GM23248 (cell line): Measurements from ENCODE around the gene RNF214. TPM values are rescaled to one million over a fixed set of nuclear protein-coding genes. Genes with fewer than 3 reads are reported as not detected.
A peak's percentile ranks its signal among the peaks of the same experiment; 100 is the strongest.
"Not testable (repeated sequence)": the region's sequence is repeated elsewhere in the genome, so short reads cannot be mapped to it uniquely, and the experiment has no call there.

Experiments
- DNase-seq: peaks from one replicate; pipeline ENCODE4 v3.0.0-alpha.2; 2015
- H2AFZ ChIP-seq: fragments of 200-600 bp; sonication (generic); 2 replicates; pipeline ENCODE4 v1.6.1; 2016; ENCODE audit warnings: antibody characterized with exemption
- H3F3A ChIP-seq: fragments of 200-600 bp; sonication (generic); 2 replicates; pipeline ENCODE4 v1.6.1; 2016; ENCODE audit warnings: mild to moderate bottlenecking, antibody characterized with exemption, mixed run types; ENCODE audit not compliant: insufficient read depth
- H3K27ac ChIP-seq: fragments of 200-600 bp; sonication (generic); 2 replicates; pipeline ENCODE4 v1.5.1; 2016; ENCODE audit warnings: mild to moderate bottlenecking
- H3K27me3 ChIP-seq: fragments of 200-600 bp; sonication (generic); replicated peaks from 2 replicates; pipeline ENCODE4 v1.6.1; 2016; ENCODE audit warnings: mild to moderate bottlenecking; ENCODE audit not compliant: insufficient read depth
- H3K36me3 ChIP-seq: fragments of 200-600 bp; sonication (generic); 2 replicates; pipeline ENCODE4 v1.6.1; 2016; ENCODE audit warnings: low read depth, mild to moderate bottlenecking
- H3K4me1 ChIP-seq: fragments of 200-600 bp; sonication (generic); 2 replicates; pipeline ENCODE4 v1.6.1; 2016; ENCODE audit warnings: mild to moderate bottlenecking; ENCODE audit not compliant: insufficient read depth
- H3K4me2 ChIP-seq: fragments of 200-600 bp; sonication (generic); one replicate; pipeline ENCODE4 v1.6.1; 2016; ENCODE audit warnings: mild to moderate bottlenecking; ENCODE audit not compliant: unreplicated experiment
- H3K4me3 ChIP-seq: fragments of 200-600 bp; sonication (generic); 2 replicates; pipeline ENCODE4 v1.5.1; 2016; ENCODE audit warnings: mild to moderate bottlenecking
- H3K79me2 ChIP-seq: fragments of 200-600 bp; sonication (generic); 2 replicates; pipeline ENCODE4 v1.6.1; 2016; ENCODE audit warnings: mild to moderate bottlenecking; ENCODE audit not compliant: insufficient read depth
- H3K9ac ChIP-seq: fragments of 200-600 bp; sonication (generic); 2 replicates; pipeline ENCODE4 v1.6.1; 2016; ENCODE audit warnings: mild to moderate bottlenecking
- H3K9me2 ChIP-seq: fragments of 200-600 bp; sonication (generic); 2 replicates; pipeline ENCODE4 v1.6.1; 2016; ENCODE audit warnings: mixed run types, mild to moderate bottlenecking, moderate library complexity; ENCODE audit not compliant: insufficient read depth
- H3K9me3 ChIP-seq: fragments of 200-600 bp; sonication (generic); one replicate; pipeline ENCODE4 v1.6.1; 2017; ENCODE audit warnings: low read depth
- H4K20me1 ChIP-seq: fragments of 200-600 bp; sonication (generic); 2 replicates; pipeline ENCODE4 v1.6.0; 2016; ENCODE audit not compliant: insufficient read depth
- EZH2 ChIP-seq: fragments of 200-600 bp; sonication (generic); IDR thresholded peaks from 2 replicates; pipeline ENCODE4 v1.6.1; 2018; ENCODE audit warnings: antibody characterized with exemption, mild to moderate bottlenecking; ENCODE audit not compliant: insufficient read depth, poor library complexity, severe bottlenecking
- EZH2phosphoT487 ChIP-seq: fragments of 200-600 bp; sonication (generic); IDR thresholded peaks from 2 replicates; pipeline ENCODE4 v1.6.1; 2018; ENCODE audit warnings: antibody characterized with exemption, moderate library complexity, mild to moderate bottlenecking, low read depth; ENCODE audit not compliant: insufficient read depth
- WGBS, 2 experiments: methylation state at CpG; one replicate each; pipeline ENCODE4 v1.1.6; 2015 to 2017; ENCODE audit warnings: low lambda C conversion rate in 2 of 2, low coverage in 1 of 2; ENCODE audit errors: missing lambda C conversion rate in 2 of 2; 5-methylcytosine and 5-hydroxymethylcytosine counted together
- in situ Hi-C: fragments of 300-500 bp; cut with MboI; formaldehyde crosslinking; loops from 2 replicates; pipeline ENCODE4 v1.15.0; 2020
- polyA plus RNA-seq: library from polyadenylated mRNA; unstranded; fragments of >200 nt; fragmentation: Nextera tagmentation; extraction: Ambion mirVana; gene quantifications from 2 replicates; pipeline ENCODE4 v1.2.1, GENCODE V29; 2016
- total RNA-seq: library from RNA; depleted of rRNA; stranded (reverse); fragments of >200 nt; shearing (Covaris generic); gene quantifications from 2 replicates; pipeline ENCODE4 v1.2.3, GENCODE V29; 2014; rRNA removed

The RNF214 gene
- total RNA-seq, result 5.8 and 13.9 TPM in 2 replicates
- polyA plus RNA-seq, result 11.3 and 12.6 TPM in 2 replicates

DNA sequence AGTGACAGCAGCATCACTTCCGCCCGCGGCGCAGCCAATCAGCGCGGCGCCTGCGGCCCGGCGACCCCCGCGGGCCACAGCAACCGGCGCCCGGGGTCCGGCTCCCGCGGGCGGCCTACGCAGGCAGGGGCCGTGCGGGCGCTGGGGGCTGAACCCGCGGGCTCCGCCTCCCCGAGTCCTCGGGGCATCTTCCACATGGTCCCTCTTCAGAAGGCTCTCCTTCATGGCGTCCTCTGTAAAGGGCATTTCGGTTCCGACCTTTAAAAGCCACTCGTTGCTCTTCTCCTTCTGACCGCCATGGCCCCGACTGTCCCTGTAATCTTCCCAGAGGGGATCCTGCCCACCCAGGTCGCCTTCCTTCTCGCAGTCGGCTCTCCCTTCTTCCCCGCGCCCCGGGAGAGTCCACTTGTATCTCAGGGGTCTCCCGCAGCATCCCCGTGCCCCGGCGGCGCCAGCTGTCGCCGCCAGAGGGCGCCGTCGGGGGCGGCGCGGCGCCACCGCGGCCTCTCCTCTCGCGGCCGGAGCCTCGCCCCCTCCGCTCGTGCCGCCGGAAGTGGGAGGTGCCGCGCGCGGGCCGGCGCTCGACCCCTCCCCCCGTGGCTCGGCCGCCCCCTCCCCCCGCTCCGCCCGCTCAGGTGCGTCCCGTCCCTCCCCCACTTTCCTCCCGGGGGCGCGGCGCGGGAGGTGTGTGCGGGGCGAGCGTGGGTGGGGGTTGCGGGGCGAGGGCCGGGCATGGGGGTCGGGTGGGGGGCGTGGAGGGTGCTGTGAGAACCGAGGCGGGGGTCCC, at the start of gene RNF214:
RNF214 (plus strand) TSS at position 580 of the 787 bp plus-strand sequence. CDS start 1,602 bp downstream, outside the sequence.
- in situ Hi-C loops, result no loop called here
- peak within 1 kb of the TSS; percentile 99 for H2AFZ ChIP-seq
- H3F3A ChIP-seq, result 0 out of 2 replicates have a peak, but pooled peaks cover 1% of the 10 kb centered on the region
- H3K4me3 ChIP-seq, result peak within 1 kb of the TSS; percentile 97
- peak within 1 kb of the TSS; percentile 77 for H3K27ac ChIP-seq
- H3K9me3 ChIP-seq, result no peaks in the 10 kb centered on the region
- no peaks in the 10 kb centered on the region for H3K9me2 ChIP-seq
- H3K4me1 ChIP-seq, result peaks cover 21% of the 10 kb centered on the region
- H3K36me3 ChIP-seq, result no peaks in the 10 kb centered on the region
- H3K27me3 ChIP-seq, result no peaks in the 10 kb centered on the region
- H3K4me2 ChIP-seq, result peak within 1 kb of the TSS; percentile 100
- peaks cover 64% of the 10 kb centered on the region for H3K79me2 ChIP-seq
- H4K20me1 ChIP-seq, result no peaks in the 10 kb centered on the region
- TF ChIP-seq EZH2phosphoT487 (no peak), EZH2 (no peak)
- peak; percentile 90 for DNase-seq
- WGBS, 2 experiments, result 0 to 1% methylated on average over 41 to 83 of the region's 94 CpGs
- H3K9ac ChIP-seq, result peak within 1 kb of the TSS; percentile 88

GRCh38 chr11:117183178-117183577, 49.3 kb upstream of the RNF214 start:
- H4K20me1 ChIP-seq, H3K9ac ChIP-seq, DNase-seq, H3K4me3 ChIP-seq, in situ Hi-C loops, H3K36me3 ChIP-seq, H3K9me2 ChIP-seq, H3K27me3 ChIP-seq, H2AFZ ChIP-seq, H3K9me3 ChIP-seq, H3K27ac ChIP-seq, H3K4me2 ChIP-seq: not testable (repeated sequence)
- peaks cover 16% of the 10 kb centered on the region for H3K4me1 ChIP-seq
- H3F3A ChIP-seq, result peaks cover 11% of the 10 kb centered on the region; the same call in 1 of the 2 replicates
- WGBS, 2 experiments, result 90% methylated on average over 13 of the region's 13 CpGs
- H3K79me2 ChIP-seq, result peaks cover 21% of the 10 kb centered on the region

- Histone ChIP-seq H3K27me3 (no peaks in the 10 kb centered on the region), H3K4me3 (no peak overlapping the region), H4K20me1 (no peaks in the 10 kb centered on the region), H3K79me2 (peaks cover 21% of the 10 kb centered on the region), H3K4me1 (peaks cover 16% of the 10 kb centered on the region), H3K4me2 (no peak overlapping the region), H3K27ac (no peak overlapping the region), H3K9me2 (no peaks in the 10 kb centered on the region), H3K36me3 (no peaks in the 10 kb centered on the region; the same call in 1 of the 2 replicates), H2AFZ (no peak overlapping the region), H3K9ac (no peak overlapping the region), H3K9me3 (no peaks in the 10 kb centered on the region), H3F3A (peaks cover 11% of the 10 kb centered on the region; the same call in 1 of the 2 replicates)
- no peak for TF ChIP-seq EZH2phosphoT487
- no peak for TF ChIP-seq EZH2
- 86 to 91% methylated on average over 11 of the region's 11 CpGs for WGBS, 2 experiments
- in situ Hi-C loops, result no loop called here
- DNase-seq, result no peak
These were observed 48.6 kb upstream of the RNF214 start for GRCh38 chr11:117183724-117184349.

DNA sequence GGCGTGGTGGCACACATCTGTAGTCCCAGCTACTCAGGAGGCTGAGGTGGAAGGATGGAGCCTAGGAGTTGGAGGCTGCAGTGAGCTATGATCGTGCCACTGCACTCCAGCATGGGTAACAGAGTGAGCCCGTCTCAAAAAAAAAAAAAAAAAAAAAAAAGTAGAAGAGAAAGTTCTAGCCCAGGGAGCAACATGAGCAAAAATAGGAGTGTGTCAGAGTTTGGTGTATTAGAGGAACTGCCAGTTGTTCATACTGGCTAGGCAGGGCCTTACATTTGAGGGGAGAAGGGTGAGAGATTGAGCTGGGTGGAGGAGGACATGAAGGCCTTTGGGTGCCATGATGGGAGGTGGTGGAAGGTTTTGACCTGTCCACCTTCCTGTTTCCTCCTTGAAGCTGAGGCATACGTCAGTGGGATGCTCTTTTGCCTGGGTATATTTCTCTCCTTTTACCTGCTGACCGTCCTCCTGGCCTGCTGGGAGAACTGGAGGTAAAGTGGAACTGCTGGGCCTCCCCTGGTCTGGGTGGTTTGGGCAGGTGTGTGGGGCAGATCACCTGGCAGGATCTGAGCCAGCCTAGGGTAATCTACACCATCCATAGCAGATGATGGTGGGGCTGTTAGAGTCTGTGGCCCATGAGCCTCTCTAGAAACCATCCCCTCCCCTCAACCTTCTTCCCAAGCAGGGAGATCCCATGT, 46.6 kb upstream of the RNF214 start:
- no peak overlapping the region for H3K27ac ChIP-seq
- H3F3A ChIP-seq, result no peaks in the 10 kb centered on the region
- H3K27me3 ChIP-seq, result no peaks in the 10 kb centered on the region
- no peak overlapping the region for H2AFZ ChIP-seq
- H3K4me3 ChIP-seq, result no peak overlapping the region
- DNase-seq, result no peak
- in situ Hi-C loops, result no loop called here
- no peak overlapping the region for H3K4me2 ChIP-seq
- H3K4me1 ChIP-seq, result peaks cover 2% of the 10 kb centered on the region; the same call in 1 of the 2 replicates
- no peak for TF ChIP-seq EZH2
- TF ChIP-seq EZH2phosphoT487, result no peak
- H3K36me3 ChIP-seq, result no peaks in the 10 kb centered on the region; the same call in 1 of the 2 replicates
- no peaks in the 10 kb centered on the region for H3K9me3 ChIP-seq
- WGBS, 2 experiments, result 72 to 76% methylated on average over 4 to 5 of the region's 5 CpGs
- H3K79me2 ChIP-seq, result peaks cover 2% of the 10 kb centered on the region
- no peaks in the 10 kb centered on the region for H3K9me2 ChIP-seq
- no peak overlapping the region for H3K9ac ChIP-seq
- H4K20me1 ChIP-seq, result no peaks in the 10 kb centered on the region
